A549 (cell line): ENCODE data around the gene NPLOC4. TPM values are rescaled to one million over a fixed set of nuclear protein-coding genes. Genes with fewer than 3 reads are reported as not detected.

ENCODE experiments used
- ATAC-seq, 2 experiments: fragments of 200-7000 bp in 1 of 2; fragments of >200 bp in 1 of 2; cut with Nextera tagmentation in 1 of 2; cut with Tn5 transposase in 1 of 2; 3 replicates each; pipeline versions ENCODE4 v1.8.0 to v1.9.1; 2018 to 2020; ENCODE audit warnings: mild to moderate bottlenecking in 1 of 2, moderate library complexity in 1 of 2
- CTCF ChIA-PET: fragments of 300-600 bp; sonication (Branson Sonifier 250); formaldehyde crosslinking; extraction: SDS; loops from one replicate; lab custom pipeline; 2021; ENCODE audit warnings: antibody characterized with exemption, inconsistent platforms; lab: Yijun Ruan, JAX
- POLR2A ChIA-PET: fragments of 350-600 bp; formaldehyde crosslinking; extraction: SDS; loops from one replicate; lab custom pipeline; 2021; ENCODE audit warnings: antibody characterized with exemption, inconsistent platforms; lab: Yijun Ruan, JAX
- DNase-seq, 2 experiments: peaks; one replicate each; pipeline versions ENCODE4 v3.0.0 to v3.0.0-alpha.2; 2011 to 2016; ENCODE audit warnings: low read depth in 1 of 2, low spot score in 1 of 2
- FAIRE-seq: peaks from 2 replicates; lab custom pipeline; 2011; peaks lifted over from hg19 to GRCh38; lab: Jason Lieb, UNC
- H3K27ac ChIP-seq, 2 experiments: fragments of >200 bp; sonication (Bioruptor Twin); formaldehyde crosslinking; 3 replicates each; pipeline ENCODE4 v1.5.1; 2016 to 2017
- H3K4me1 ChIP-seq: fragments of >200 bp; sonication (Bioruptor Twin); formaldehyde crosslinking; 3 replicates; pipeline ENCODE4 v1.6.1; 2016
- H3K4me2 ChIP-seq: fragments of >200 bp; sonication (Bioruptor Twin); formaldehyde crosslinking; 3 replicates; pipeline ENCODE4 v1.6.1; 2016
- H3K4me3 ChIP-seq: fragments of >200 bp; sonication (Bioruptor Twin); formaldehyde crosslinking; 3 replicates; pipeline ENCODE4 v1.5.1; 2016
- H3K9me3 ChIP-seq: fragments of >200 bp; sonication (Bioruptor Twin); formaldehyde crosslinking; 3 replicates; pipeline ENCODE4 v1.6.1; 2016
- CBX2 ChIP-seq: fragments of 200-600 bp; sonication (generic); IDR thresholded peaks from 2 replicates; pipeline ENCODE4 v1.6.1; 2016; ENCODE audit warnings: low read depth, mild to moderate bottlenecking, borderline replicate concordance
- CBX8 ChIP-seq: fragments of 200-600 bp; sonication (generic); IDR thresholded peaks from 2 replicates; pipeline ENCODE4 v1.6.1; 2016
- CEBPB ChIP-seq, 2 experiments: fragments of >200 bp in 1 of 2; sonication (Bioruptor Twin) in 1 of 2; formaldehyde crosslinking in 1 of 2; IDR thresholded peaks; 2 replicates each; pipeline ENCODE4 v1.6.1; 2012 to 2016
- CHD2 ChIP-seq: fragments of 150-350 bp; IDR thresholded peaks from 2 replicates; pipeline ENCODE4 v1.6.1; 2014; ENCODE audit warnings: low read length; ENCODE audit not compliant: partially characterized antibody
- CTCF ChIP-seq: fragments of >200 bp; sonication (Bioruptor Twin); formaldehyde crosslinking; IDR thresholded peaks from 3 replicates; pipeline ENCODE4 v1.5.1; 2016
- ELK1 ChIP-seq: fragments of 150-350 bp; IDR thresholded peaks from 2 replicates; pipeline ENCODE4 v1.6.1; 2014; ENCODE audit warnings: low read depth, mild to moderate bottlenecking, low read length
- FOSB ChIP-seq: fragments of 250-450 bp; sonication (Bioruptor Pico); IDR thresholded peaks from 2 replicates; pipeline ENCODE4 v1.5.0; 2020; ENCODE audit warnings: mild to moderate bottlenecking, moderate library complexity
- FOSL2 ChIP-seq, 2 experiments: fragments of 450-650 bp in 1 of 2; fragments of >200 bp in 1 of 2; sonication (Bioruptor Twin) in 1 of 2; formaldehyde crosslinking; IDR thresholded peaks; 2 replicates each; pipeline versions ENCODE4 v1.5.0 to v1.6.1; 2016 to 2020; ENCODE audit warnings: mild to moderate bottlenecking in 1 of 2, moderate library complexity in 1 of 2
- HEYL ChIP-seq: fragments of 250-450 bp; sonication (Bioruptor Pico); IDR thresholded peaks from 2 replicates; pipeline ENCODE4 v1.8.0; 2021; ENCODE audit warnings: mild to moderate bottlenecking, moderate library complexity
- HOXB5 ChIP-seq: fragments of 250-450 bp; sonication (Bioruptor Pico); IDR thresholded peaks from 2 replicates; pipeline ENCODE4 v1.5.0; 2020; ENCODE audit warnings: mild to moderate bottlenecking, moderate library complexity
- JUN ChIP-seq, 2 experiments: fragments of >200 bp; sonication (Bioruptor Twin); formaldehyde crosslinking; IDR thresholded peaks; 2 replicates in 1 of 2; 3 replicates in 1 of 2; pipeline ENCODE4 v1.6.1; 2016 to 2017
- JUNB ChIP-seq: fragments of >200 bp; sonication (Bioruptor Twin); formaldehyde crosslinking; IDR thresholded peaks from 2 replicates; pipeline ENCODE4 v1.6.1; 2016
- MAFK ChIP-seq: fragments of 450-650 bp; IDR thresholded peaks from 2 replicates; pipeline ENCODE4 v1.6.1; 2014; ENCODE audit not compliant: partially characterized antibody
- MAZ ChIP-seq: fragments of 150-350 bp; IDR thresholded peaks from 2 replicates; pipeline ENCODE4 v1.6.1; 2014; ENCODE audit warnings: antibody characterized with exemption, low read depth, low read length, borderline replicate concordance
- NFE2L2 ChIP-seq: fragments of 150-350 bp; conservative IDR thresholded peaks from 2 replicates; pipeline ENCODE4 v1.6.1; 2014; ENCODE audit warnings: low read length
- NPAS2 ChIP-seq: fragments of 250-450 bp; sonication (Bioruptor Pico); IDR thresholded peaks from 2 replicates; pipeline ENCODE4 v1.8.0; 2022; ENCODE audit warnings: mild to moderate bottlenecking, moderate library complexity, borderline replicate concordance
- NR3C1 ChIP-seq: fragments of >200 bp; sonication (Bioruptor Twin); formaldehyde crosslinking; IDR thresholded peaks from 3 replicates; pipeline ENCODE4 v1.6.1; 2017
- POLR2AphosphoS2 ChIP-seq: conservative IDR thresholded peaks from 2 replicates; pipeline ENCODE4 v1.6.1; 2012; ENCODE audit warnings: low read length, improper control_type of control experiment, inconsistent platforms
- RAD21 ChIP-seq, 2 experiments: fragments of >200 bp in 1 of 2; sonication (Bioruptor Twin) in 1 of 2; formaldehyde crosslinking in 1 of 2; IDR thresholded peaks in 1 of 2; conservative IDR thresholded peaks in 1 of 2; 2 replicates in 1 of 2; 3 replicates in 1 of 2; pipeline ENCODE4 v1.6.1; 2012 to 2018; ENCODE audit warnings: inconsistent platforms in 1 of 2
- RCOR1 ChIP-seq: fragments of 150-350 bp; IDR thresholded peaks from 2 replicates; pipeline ENCODE4 v1.6.1; 2014; ENCODE audit warnings: antibody characterized with exemption, low read length, low read depth
- REST ChIP-seq: fragments of 200-600 bp; sonication (generic); IDR thresholded peaks from 2 replicates; pipeline ENCODE4 v1.6.1; 2016; ENCODE audit warnings: antibody characterized with exemption, mild to moderate bottlenecking, moderate library complexity
- RNF2 ChIP-seq: fragments of 200-600 bp; sonication (generic); IDR thresholded peaks from 2 replicates; pipeline ENCODE4 v1.6.1; 2016; ENCODE audit warnings: low read depth, mild to moderate bottlenecking, antibody characterized with exemption, moderate library complexity, borderline replicate concordance
- SREBF2 ChIP-seq: fragments of 450-650 bp; IDR thresholded peaks from 2 replicates; pipeline ENCODE4 v1.6.1; 2014; ENCODE audit warnings: mild to moderate bottlenecking, moderate library complexity
- TP53 ChIP-seq: fragments of 250-450 bp; sonication (Bioruptor Pico); IDR thresholded peaks from 2 replicates; pipeline ENCODE4 v1.5.0; 2021; ENCODE audit warnings: mild to moderate bottlenecking, moderate library complexity
- ZC3H11A ChIP-seq: fragments of 450-650 bp; IDR thresholded peaks from 2 replicates; pipeline ENCODE4 v1.6.1; 2014; ENCODE audit warnings: antibody characterized with exemption, mild to moderate bottlenecking
- WGBS: methylation state at CpG from one replicate; pipeline ENCODE4 v1.1.6; 2017; ENCODE audit errors: missing lambda C conversion rate; 5-methylcytosine and 5-hydroxymethylcytosine counted together
- polyA plus RNA-seq, 4 experiments: library from polyadenylated mRNA; depleted of rRNA in 3 of 4; stranded (reverse); fragments of >200 nt; fragmentation: RNase III in 1 of 4; extraction: RNeasy Plus Mini Kit Qiagen cat#74134 plus additional on column Dnase treatment in 1 of 4; gene quantifications; 2 replicates in 3 of 4; 3 replicates in 1 of 4; pipeline ENCODE4 v1.2.3, GENCODE V29; 2011 to 2017
- TF ChIP-seq, protein P1 (sequence below): fragments of 250-450 bp; sonication (Bioruptor Pico); IDR thresholded peaks from 2 replicates; pipeline ENCODE4 v1.5.0; 2021; ENCODE audit warnings: mild to moderate bottlenecking, moderate library complexity, borderline replicate concordance
- TF ChIP-seq, protein P2 (sequence below): IDR thresholded peaks from 2 replicates; pipeline ENCODE4 v1.6.1; 2012
- TF ChIP-seq, protein P3 (sequence below): IDR thresholded peaks from 2 replicates; pipeline ENCODE4 v1.6.1; 2012
- TF ChIP-seq, protein P4 (sequence below): fragments of >200 bp; sonication (Bioruptor Twin); formaldehyde crosslinking; IDR thresholded peaks from 2 replicates; pipeline ENCODE4 v1.6.1; 2016

Gene NPLOC4
- polyA plus RNA-seq, 2 of the 4 experiments (the other 2 are of a cell fraction) = 98.5 to 101 TPM

- ChIA-PET CTCF (interaction anchor here (0.5 to 0.8 kb wide), 3 partner anchors 11 to 38 kb away, joined by 3 to 4 read pairs (median 3); no protein-coding TSS in a partner anchor), POLR2A (no interaction called here)
- peaks cover 24% of the 10 kb centered on the region for H3K4me1 ChIP-seq
- no peak overlapping the region for H3K4me3 ChIP-seq
- DNase-seq (no peak), FAIRE-seq (no peak), ATAC-seq (no peak)
- H3K9me3 ChIP-seq = no peaks in the 10 kb centered on the region
- TF ChIP-seq SREBF2 (no peak), ZC3H11A (no peak), HOXB5 (no peak), RCOR1 (no peak), NFE2L2 (no peak), ELK1 (no peak), FOSL2 (IDR thresholded peaks at IDR 0.05) (no peak), FOSL2 (CRISPR knock-in tag; IDR thresholded peaks at IDR 0.05) (no peak), CTCF (no peak), NPAS2 (no peak), CEBPB (IDR thresholded peaks at IDR 0.05) (no peak), FOSB (CRISPR knock-in tag) (no peak), CHD2 (no peak), CBX2 (no peak), JUN (IDR thresholded peaks at IDR 0.05) (no peak), RNF2 (no peak)
- TF ChIP-seq, protein P1, sequence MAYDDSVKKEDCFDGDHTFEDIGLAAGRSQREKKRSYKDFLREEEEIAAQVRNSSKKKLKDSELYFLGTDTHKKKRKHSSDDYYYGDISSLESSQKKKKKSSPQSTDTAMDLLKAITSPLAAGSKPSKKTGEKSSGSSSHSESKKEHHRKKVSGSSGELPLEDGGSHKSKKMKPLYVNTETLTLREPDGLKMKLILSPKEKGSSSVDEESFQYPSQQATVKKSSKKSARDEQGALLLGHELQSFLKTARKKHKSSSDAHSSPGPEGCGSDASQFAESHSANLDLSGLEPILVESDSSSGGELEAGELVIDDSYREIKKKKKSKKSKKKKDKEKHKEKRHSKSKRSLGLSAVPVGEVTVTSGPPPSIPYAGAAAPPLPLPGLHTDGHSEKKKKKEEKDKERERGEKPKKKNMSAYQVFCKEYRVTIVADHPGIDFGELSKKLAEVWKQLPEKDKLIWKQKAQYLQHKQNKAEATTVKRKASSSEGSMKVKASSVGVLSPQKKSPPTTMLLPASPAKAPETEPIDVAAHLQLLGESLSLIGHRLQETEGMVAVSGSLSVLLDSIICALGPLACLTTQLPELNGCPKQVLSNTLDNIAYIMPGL (CRISPR knock-in tag) = no peak
- TF ChIP-seq, protein P2, sequence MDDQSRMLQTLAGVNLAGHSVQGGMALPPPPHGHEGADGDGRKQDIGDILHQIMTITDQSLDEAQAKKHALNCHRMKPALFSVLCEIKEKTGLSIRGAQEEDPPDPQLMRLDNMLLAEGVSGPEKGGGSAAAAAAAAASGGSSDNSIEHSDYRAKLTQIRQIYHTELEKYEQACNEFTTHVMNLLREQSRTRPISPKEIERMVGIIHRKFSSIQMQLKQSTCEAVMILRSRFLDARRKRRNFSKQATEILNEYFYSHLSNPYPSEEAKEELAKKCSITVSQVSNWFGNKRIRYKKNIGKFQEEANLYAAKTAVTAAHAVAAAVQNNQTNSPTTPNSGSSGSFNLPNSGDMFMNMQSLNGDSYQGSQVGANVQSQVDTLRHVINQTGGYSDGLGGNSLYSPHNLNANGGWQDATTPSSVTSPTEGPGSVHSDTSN = no peak
- no peak overlapping the region for H3K4me2 ChIP-seq
- WGBS = 86% methylated on average over 9 of the region's 9 CpGs
- H3K27ac ChIP-seq = no peak overlapping the region
These were observed 3.1 kb upstream of the NPLOC4 start for GRCh38 chr17:81640011-81640410.

GRCh38 chr17:81638683-81639082, 1.8 kb upstream of the NPLOC4 start:
- FAIRE-seq = no peak
- TF ChIP-seq HEYL (CRISPR knock-in tag) (no peak), POLR2AphosphoS2 (no peak), REST (no peak), MAFK (no peak), CBX2 (no peak), NR3C1 (no peak), TP53 (CRISPR knock-in tag) (no peak), MAZ (no peak), SREBF2 (no peak), CBX8 (no peak), RAD21 (conservative IDR thresholded peaks at IDR 0.05 in 1 of 2, IDR thresholded peaks at IDR 0.05 in 1 of 2) (no peak), JUNB (no peak)
- TF ChIP-seq, protein P3, sequence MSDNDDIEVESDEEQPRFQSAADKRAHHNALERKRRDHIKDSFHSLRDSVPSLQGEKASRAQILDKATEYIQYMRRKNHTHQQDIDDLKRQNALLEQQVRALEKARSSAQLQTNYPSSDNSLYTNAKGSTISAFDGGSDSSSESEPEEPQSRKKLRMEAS = no peak
- TF ChIP-seq, protein P4, sequence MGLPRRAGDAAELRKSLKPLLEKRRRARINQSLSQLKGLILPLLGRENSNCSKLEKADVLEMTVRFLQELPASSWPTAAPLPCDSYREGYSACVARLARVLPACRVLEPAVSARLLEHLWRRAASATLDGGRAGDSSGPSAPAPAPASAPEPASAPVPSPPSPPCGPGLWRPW = no peak
- CTCF ChIA-PET = interaction anchor here (0.6 to 1.9 kb wide), 9 partner anchors 17 to 1061 kb away, joined by 3 to 10 read pairs (median 4); partner anchors contain the start of genes ARL16 and HGS

More at GRCh38 chr17:81638683-81639082, 1.8 kb upstream of the NPLOC4 start:
- 63% methylated on average over 4 of the region's 4 CpGs for whole genome bisulfite sequencing
- no peak overlapping the region for H3K4me3 ChIP-seq
- H3K4me1 ChIP-seq = peaks cover 31% of the 10 kb centered on the region
- POLR2A ChIA-PET = interaction anchor here (0.6 to 1.0 kb wide), 2 partner anchors 27 to 32 kb away, joined by 3 read pairs; partner anchors contain the start of genes CCDC137 and OXLD1
- H3K27ac ChIP-seq = no peak overlapping the region
- H3K4me2 ChIP-seq = no peak overlapping the region
- ATAC-seq (no peak), DNase-seq (no peak)
- H3K9me3 ChIP-seq = no peaks in the 10 kb centered on the region
